Stimulated activated naive B cell treated with anti-CD40 and anti-IgM and Interleukin-4, amounts not matched to agents 10 μg/mL and 1 μg/mL and 100 μg/mL, for 72 hours (primary cell): ENCODE results near the gene GALNT13.

Experiments
- ATAC-seq, 2 donors: fragments of 150-1000 bp; cut with Tn5 transposase; replicated peaks; 2 replicates each; pipeline ENCODE4 v1.10.0; 2021; ENCODE audit warnings: moderate library complexity in 1 of 2
- DNase-seq: peaks from one replicate; pipeline ENCODE4 v3.0.0; 2021
- H3K27ac Mint-ChIP-seq: one replicate; pipeline ENCODE4 v1.8.0; 2022; ENCODE audit warnings: mild to moderate bottlenecking, mixed read lengths
- H3K27me3 Mint-ChIP-seq, 2 donors: one replicate each; pipeline ENCODE4 v1.8.0; 2022; ENCODE audit warnings: mixed read lengths in 2 of 2
- H3K36me3 Mint-ChIP-seq, 2 donors: one replicate each; pipeline ENCODE4 v1.8.0; 2022; ENCODE audit warnings: mixed read lengths in 2 of 2, mild to moderate bottlenecking in 1 of 2
- H3K4me1 Mint-ChIP-seq, 2 donors: one replicate each; pipeline ENCODE4 v1.8.0; 2022; ENCODE audit warnings: mixed read lengths in 2 of 2, mild to moderate bottlenecking in 1 of 2
- H3K4me3 Mint-ChIP-seq, 2 donors: one replicate each; pipeline ENCODE4 v1.8.0; 2022; ENCODE audit warnings: mild to moderate bottlenecking in 2 of 2, mixed read lengths in 2 of 2, moderate library complexity in 1 of 2
- H3K9me3 Mint-ChIP-seq, 2 donors: one replicate each; pipeline ENCODE4 v1.8.0; 2022; ENCODE audit warnings: mixed read lengths in 2 of 2, mild to moderate bottlenecking in 1 of 2

The GALNT13 gene

GRCh38 chr2:154293864-154294263 is 422.1 kb downstream of the GALNT13 start:
- Mint-ChIP-seq H3K9me3 (peaks cover 7 to 9% of the 10 kb centered on the region in 2 donors), H3K27me3 (no peaks in the 10 kb centered on the region), H3K4me1 (no peaks in the 10 kb centered on the region), H3K27ac (no peak overlapping the region), H3K4me3 (no peak overlapping the region), H3K36me3 (no peaks in the 10 kb centered on the region)
- ATAC-seq (no peak), DNase-seq (no peak)

GRCh38 chr2:154306266-154306970 is 434.7 kb downstream of the GALNT13 start:
- no peaks in the 10 kb centered on the region for H3K27me3 Mint-ChIP-seq
- H3K4me3 Mint-ChIP-seq = no peak overlapping the region
- H3K27ac Mint-ChIP-seq = no peak overlapping the region
- no peak for DNase-seq
- peaks cover 2 to 6% of the 10 kb centered on the region in 2 donors for H3K9me3 Mint-ChIP-seq
- no peaks in the 10 kb centered on the region for H3K4me1 Mint-ChIP-seq
- no peak for ATAC-seq
- no peaks in the 10 kb centered on the region for H3K36me3 Mint-ChIP-seq

- no peaks in the 10 kb centered on the region for H3K36me3 Mint-ChIP-seq
- DNase-seq = no peak
- H3K9me3 Mint-ChIP-seq = peaks cover 2 to 6% of the 10 kb centered on the region in 2 donors
- no peak overlapping the region for H3K27ac Mint-ChIP-seq
- H3K27me3 Mint-ChIP-seq = no peaks in the 10 kb centered on the region
- no peaks in the 10 kb centered on the region for H3K4me1 Mint-ChIP-seq
- no peak overlapping the region for H3K4me3 Mint-ChIP-seq
- no peak for ATAC-seq
Observed at GRCh38 chr2:154307007-154307406, 435.3 kb downstream of the GALNT13 start.

GRCh38 chr2:154324601-154325000 is 452.9 kb downstream of the GALNT13 start:
- H3K4me3 Mint-ChIP-seq = no peak overlapping the region

GRCh38 chr2:154329510-154329909 is 457.8 kb downstream of the GALNT13 start:
- no peaks in the 10 kb centered on the region for H3K4me1 Mint-ChIP-seq
- H3K27me3 Mint-ChIP-seq = no peaks in the 10 kb centered on the region
- ATAC-seq (no peak), DNase-seq (no peak)
- H3K4me3 Mint-ChIP-seq = no peak overlapping the region
- no peaks in the 10 kb centered on the region for H3K36me3 Mint-ChIP-seq
- no peak overlapping the region for H3K27ac Mint-ChIP-seq
- peaks cover 0 to under 1% of the 10 kb centered on the region in 2 donors for H3K9me3 Mint-ChIP-seq

More at GRCh38 chr2:154324601-154325000, 452.9 kb downstream of the GALNT13 start:
- DNase-seq (no peak), ATAC-seq (no peak)
- H3K36me3 Mint-ChIP-seq = no peaks in the 10 kb centered on the region
- no peak overlapping the region for H3K27ac Mint-ChIP-seq
- H3K27me3 Mint-ChIP-seq = no peaks in the 10 kb centered on the region
- H3K4me1 Mint-ChIP-seq = no peaks in the 10 kb centered on the region
- H3K9me3 Mint-ChIP-seq = peaks cover 0 to 2% of the 10 kb centered on the region in 2 donors

GRCh38 chr2:154331784-154332183 is 460.1 kb downstream of the GALNT13 start:
- Mint-ChIP-seq H3K4me1 (no peaks in the 10 kb centered on the region), H3K27me3 (no peaks in the 10 kb centered on the region), H3K27ac (no peak overlapping the region), H3K4me3 (no peak overlapping the region), H3K36me3 (no peaks in the 10 kb centered on the region), H3K9me3 (no peaks in the 10 kb centered on the region)
- DNase-seq = no peak
- no peak for ATAC-seq

GRCh38 chr2:154336201-154336600 is 464.5 kb downstream of the GALNT13 start:
- Mint-ChIP-seq H3K9me3 (no peaks in the 10 kb centered on the region), H3K27ac (no peak overlapping the region)
- ATAC-seq = no peak

GRCh38 chr2:154338352-154338967 is 466.7 kb downstream of the GALNT13 start:
- Mint-ChIP-seq H3K9me3 (no peaks in the 10 kb centered on the region), H3K4me3 (no peak overlapping the region), H3K36me3 (no peaks in the 10 kb centered on the region), H3K4me1 (no peaks in the 10 kb centered on the region), H3K27ac (no peak overlapping the region), H3K27me3 (no peaks in the 10 kb centered on the region)
- DNase-seq = no peak
- ATAC-seq = no peak

More at GRCh38 chr2:154336201-154336600, 464.5 kb downstream of the GALNT13 start:
- Mint-ChIP-seq H3K4me3 (no peak overlapping the region), H3K36me3 (no peaks in the 10 kb centered on the region), H3K4me1 (no peaks in the 10 kb centered on the region), H3K27me3 (no peaks in the 10 kb centered on the region)
- no peak for DNase-seq

- no peak for ATAC-seq
- peaks cover 0 to 1% of the 10 kb centered on the region in 2 donors for H3K9me3 Mint-ChIP-seq
- H3K4me3 Mint-ChIP-seq = no peak overlapping the region
- no peaks in the 10 kb centered on the region for H3K27me3 Mint-ChIP-seq
- H3K4me1 Mint-ChIP-seq = no peaks in the 10 kb centered on the region
- no peaks in the 10 kb centered on the region for H3K36me3 Mint-ChIP-seq
- no peak for DNase-seq
- no peak overlapping the region for H3K27ac Mint-ChIP-seq
Observed at GRCh38 chr2:154343282-154343681, 471.6 kb downstream of the GALNT13 start.

GRCh38 chr2:154350911-154351310 is 479.2 kb downstream of the GALNT13 start:
- Mint-ChIP-seq H3K9me3 (peaks cover 0 to 3% of the 10 kb centered on the region in 2 donors), H3K4me3 (no peak overlapping the region), H3K27me3 (no peaks in the 10 kb centered on the region), H3K4me1 (no peaks in the 10 kb centered on the region), H3K36me3 (no peaks in the 10 kb centered on the region), H3K27ac (no peak overlapping the region)
- DNase-seq (no peak), ATAC-seq (no peak)

- DNase-seq (no peak), ATAC-seq (no peak)
- Mint-ChIP-seq H3K27me3 (no peaks in the 10 kb centered on the region), H3K36me3 (no peaks in the 10 kb centered on the region), H3K27ac (no peak overlapping the region), H3K4me1 (no peaks in the 10 kb centered on the region), H3K4me3 (no peak overlapping the region), H3K9me3 (peaks cover 0 to 3% of the 10 kb centered on the region in 2 donors)
Observed at GRCh38 chr2:154361276-154361675, 489.6 kb downstream of the GALNT13 start.

- H3K4me1 Mint-ChIP-seq = no peaks in the 10 kb centered on the region
- no peak overlapping the region for H3K4me3 Mint-ChIP-seq
- H3K27me3 Mint-ChIP-seq = no peaks in the 10 kb centered on the region
- no peak for DNase-seq
- peaks cover 0 to 2% of the 10 kb centered on the region in 2 donors for H3K9me3 Mint-ChIP-seq
- H3K27ac Mint-ChIP-seq = no peak overlapping the region
- H3K36me3 Mint-ChIP-seq = no peaks in the 10 kb centered on the region
- no peak for ATAC-seq
Observed at GRCh38 chr2:154368153-154368552, 496.4 kb downstream of the GALNT13 start.

- ATAC-seq (no peak), DNase-seq (no peak)
- peaks cover 0 to 2% of the 10 kb centered on the region in 2 donors for H3K9me3 Mint-ChIP-seq
- H3K4me3 Mint-ChIP-seq = no peak overlapping the region
- no peaks in the 10 kb centered on the region for H3K4me1 Mint-ChIP-seq
- H3K27ac Mint-ChIP-seq = no peak overlapping the region
- H3K36me3 Mint-ChIP-seq = no peaks in the 10 kb centered on the region
- H3K27me3 Mint-ChIP-seq = no peaks in the 10 kb centered on the region
Observed at GRCh38 chr2:154370873-154371272, 499.2 kb downstream of the GALNT13 start.

GRCh38 chr2:154374416-154374815 is 502.7 kb downstream of the GALNT13 start:
- Mint-ChIP-seq H3K4me1 (no peaks in the 10 kb centered on the region), H3K27me3 (no peaks in the 10 kb centered on the region), H3K27ac (no peak overlapping the region), H3K9me3 (no peaks in the 10 kb centered on the region), H3K4me3 (no peak overlapping the region), H3K36me3 (no peaks in the 10 kb centered on the region)
- ATAC-seq (no peak), DNase-seq (no peak)

- ATAC-seq = no peak
- no peak for DNase-seq
- H3K27me3 Mint-ChIP-seq = no peaks in the 10 kb centered on the region
- no peaks in the 10 kb centered on the region for H3K36me3 Mint-ChIP-seq
- no peaks in the 10 kb centered on the region for H3K9me3 Mint-ChIP-seq
- no peak overlapping the region for H3K27ac Mint-ChIP-seq
- H3K4me3 Mint-ChIP-seq = no peak overlapping the region
- no peaks in the 10 kb centered on the region for H3K4me1 Mint-ChIP-seq
Observed at GRCh38 chr2:154375579-154375931, 503.8 kb downstream of the GALNT13 start.
